ENCODE data around the gene MAG.
A peak's percentile ranks its signal among the peaks of the same experiment; 100 is the strongest.

Gene MAG

DNA sequence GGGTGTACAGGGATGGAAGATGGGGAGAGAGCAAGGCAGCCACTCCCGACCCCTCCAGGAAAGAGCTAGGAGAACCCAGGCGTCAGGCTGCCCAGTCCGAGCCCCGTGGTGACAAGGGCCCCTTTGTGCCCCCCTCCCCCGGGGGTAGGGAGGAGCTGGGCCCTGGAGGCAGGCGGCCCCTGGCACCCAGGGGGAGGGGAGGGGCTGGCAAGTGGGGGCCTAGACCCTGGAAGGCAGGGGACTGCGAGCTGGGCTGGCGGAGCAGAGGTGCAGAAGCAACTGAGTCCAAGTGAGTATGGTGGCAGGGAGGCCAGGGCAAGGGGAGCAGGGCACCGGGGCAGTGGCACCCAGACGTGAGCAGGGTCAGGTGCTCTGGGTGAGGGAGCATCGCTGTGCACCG lies at the start of gene MAG:
Gene MAG, plus strand, starts transcription at position 246 of the 400 bp plus-strand sequence. CDS start 3,248 bp downstream, outside the sequence.
- H3K36me3 ChIP-seq (ENCODE audit: control insufficient read depth, insufficient read depth, low read length): no peaks in the 10 kb centered on the region
- H3K4me1 ChIP-seq (ENCODE audit: control insufficient read depth, insufficient read depth, low read length): no peaks in the 10 kb centered on the region
- no peak within 1 kb of the TSS for H3K9ac ChIP-seq (ENCODE audit: low read length)
- H3K27me3 ChIP-seq (ENCODE audit: control insufficient read depth, insufficient read depth, low read length): peaks cover 4% of the 10 kb centered on the region
- no peak within 1 kb of the TSS for H3K4me3 ChIP-seq (ENCODE audit: low read length)
- no peak within 1 kb of the TSS for H3K27ac ChIP-seq (ENCODE audit: low read depth, low read length)

GRCh38 chr19:35246466-35247092 lies 45.4 kb upstream of the MAG start:
- H3K9ac ChIP-seq (ENCODE audit: low read length): no peak overlapping the region
- H3K27ac ChIP-seq (ENCODE audit: low read depth, low read length): no peak overlapping the region
- no peak overlapping the region for H3K4me3 ChIP-seq (ENCODE audit: low read length)
- no peaks in the 10 kb centered on the region for H3K36me3 ChIP-seq (ENCODE audit: control insufficient read depth, insufficient read depth, low read length)
- no peaks in the 10 kb centered on the region for H3K4me1 ChIP-seq (ENCODE audit: control insufficient read depth, insufficient read depth, low read length)
- H3K27me3 ChIP-seq (ENCODE audit: control insufficient read depth, insufficient read depth, low read length): peaks cover 7% of the 10 kb centered on the region

- H3K4me1 ChIP-seq (ENCODE audit: control insufficient read depth, insufficient read depth, low read length): no peaks in the 10 kb centered on the region
- no peaks in the 10 kb centered on the region for H3K36me3 ChIP-seq (ENCODE audit: control insufficient read depth, insufficient read depth, low read length)
- peaks cover 7% of the 10 kb centered on the region for H3K27me3 ChIP-seq (ENCODE audit: control insufficient read depth, insufficient read depth, low read length)
- no peak overlapping the region for H3K9ac ChIP-seq (ENCODE audit: low read length)
- no peak overlapping the region for H3K27ac ChIP-seq (ENCODE audit: low read depth, low read length)
- peak overlapping the region; percentile 79 for H3K4me3 ChIP-seq (ENCODE audit: low read length)
Measured at GRCh38 chr19:35247526-35248309, 44.2 kb upstream of the MAG start.

DNA sequence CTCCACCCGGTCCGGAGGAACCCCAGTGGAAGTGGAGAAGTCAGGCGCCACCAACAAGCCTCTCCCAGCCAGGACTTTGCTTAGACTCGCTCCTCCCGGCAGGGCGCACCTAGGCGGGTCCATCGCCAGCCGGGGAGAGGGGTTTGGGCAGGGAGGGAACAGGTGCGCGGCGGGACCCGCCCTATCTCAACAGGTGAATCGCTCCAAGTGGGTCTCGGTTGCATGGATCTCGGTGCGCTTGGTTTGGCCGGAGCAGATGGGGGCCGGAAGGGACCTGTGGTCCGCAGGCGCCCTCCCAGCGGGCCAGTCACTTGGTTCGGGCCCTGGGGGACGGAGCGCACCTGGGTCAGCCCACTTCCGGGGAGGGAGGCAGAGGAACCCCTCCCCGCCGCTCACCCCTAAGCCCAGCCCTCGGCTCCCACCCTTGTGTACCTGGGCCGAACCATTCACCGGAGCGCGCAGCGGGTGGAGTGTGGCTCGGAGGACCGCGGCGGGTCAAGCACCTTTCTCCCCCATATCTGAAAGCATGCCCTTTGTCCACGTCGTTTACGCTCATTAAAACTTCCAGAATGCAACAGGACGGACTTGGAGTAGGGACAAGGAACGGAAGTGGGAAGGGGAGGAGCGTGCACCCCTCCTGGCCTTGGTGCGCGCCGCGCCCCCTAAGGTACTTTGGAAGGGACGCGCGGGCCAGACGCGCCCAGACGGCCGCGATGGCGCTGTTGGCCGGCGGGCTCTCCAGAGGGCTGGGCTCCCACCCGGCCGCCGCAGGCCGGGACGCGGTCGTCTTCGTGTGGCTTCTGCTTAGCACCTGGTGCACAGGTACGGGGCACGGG lies 43.4 kb upstream of the MAG start, which contains the start of gene LSR:
Gene LSR, plus strand, starts transcription at position 693 of the 836 bp plus-strand sequence. Its CDS starts 21 bp downstream, at position 714.
- Histone ChIP-seq H3K27ac (ENCODE audit: low read depth, low read length) (no peak within 1 kb of the TSS), H3K36me3 (ENCODE audit: control insufficient read depth, insufficient read depth, low read length) (no peaks in the 10 kb centered on the region), H3K4me3 (ENCODE audit: low read length) (peak within 1 kb of the TSS; percentile 79), H3K4me1 (ENCODE audit: control insufficient read depth, insufficient read depth, low read length) (no peaks in the 10 kb centered on the region), H3K27me3 (ENCODE audit: control insufficient read depth, insufficient read depth, low read length) (peaks cover 7% of the 10 kb centered on the region), H3K9ac (ENCODE audit: low read length) (peak within 1 kb of the TSS; percentile 30)

- Histone ChIP-seq H3K9ac (ENCODE audit: low read length) (no peak overlapping the region), H3K27ac (ENCODE audit: low read depth, low read length) (no peak overlapping the region), H3K36me3 (ENCODE audit: control insufficient read depth, insufficient read depth, low read length) (no peaks in the 10 kb centered on the region)
Measured at GRCh38 chr19:35249146-35249847, 42.7 kb upstream of the MAG start.

GRCh38 chr19:35249848-35250711 lies 41.9 kb upstream of the MAG start:
- H3K4me3 ChIP-seq (ENCODE audit: low read length): peak overlapping the region; percentile 79
- no peaks in the 10 kb centered on the region for H3K4me1 ChIP-seq (ENCODE audit: control insufficient read depth, insufficient read depth, low read length)
- no peak overlapping the region for H3K9ac ChIP-seq (ENCODE audit: low read length)
- H3K36me3 ChIP-seq (ENCODE audit: control insufficient read depth, insufficient read depth, low read length): no peaks in the 10 kb centered on the region
- H3K27me3 ChIP-seq (ENCODE audit: control insufficient read depth, insufficient read depth, low read length): peaks cover 7% of the 10 kb centered on the region
- H3K27ac ChIP-seq (ENCODE audit: low read depth, low read length): no peak overlapping the region

More at GRCh38 chr19:35249146-35249847, 42.7 kb upstream of the MAG start:
- Histone ChIP-seq H3K4me3 (ENCODE audit: low read length) (peak overlapping the region; percentile 79), H3K4me1 (ENCODE audit: control insufficient read depth, insufficient read depth, low read length) (no peaks in the 10 kb centered on the region), H3K27me3 (ENCODE audit: control insufficient read depth, insufficient read depth, low read length) (peaks cover 7% of the 10 kb centered on the region)

DNA sequence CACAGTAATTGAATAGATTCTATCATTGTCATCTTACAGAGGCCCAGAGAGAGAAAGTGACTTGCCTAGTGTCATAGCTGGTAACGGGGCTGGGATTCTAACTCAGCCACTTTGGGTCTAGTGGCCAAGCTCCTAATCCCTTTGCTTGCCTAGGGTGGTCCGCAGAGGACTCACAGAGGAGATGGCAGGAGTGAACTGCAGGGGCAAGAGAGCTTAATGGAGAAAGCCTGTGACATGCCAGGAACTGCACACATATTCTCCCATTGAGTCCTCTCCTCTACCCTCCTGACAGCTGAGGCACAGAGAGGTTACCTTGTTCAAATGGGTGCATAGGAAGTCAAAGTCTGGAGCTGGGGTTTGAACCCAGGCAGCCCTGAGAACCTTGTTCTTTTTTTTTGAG lies 40.5 kb upstream of the MAG start:
- H3K27ac ChIP-seq (ENCODE audit: low read depth, low read length): no peak overlapping the region
- peaks cover 7% of the 10 kb centered on the region for H3K27me3 ChIP-seq (ENCODE audit: control insufficient read depth, insufficient read depth, low read length)
- H3K4me3 ChIP-seq (ENCODE audit: low read length): no peak overlapping the region
- H3K9ac ChIP-seq (ENCODE audit: low read length): no peak overlapping the region
- H3K4me1 ChIP-seq (ENCODE audit: control insufficient read depth, insufficient read depth, low read length): no peaks in the 10 kb centered on the region
- H3K36me3 ChIP-seq (ENCODE audit: control insufficient read depth, insufficient read depth, low read length): no peaks in the 10 kb centered on the region

DNA sequence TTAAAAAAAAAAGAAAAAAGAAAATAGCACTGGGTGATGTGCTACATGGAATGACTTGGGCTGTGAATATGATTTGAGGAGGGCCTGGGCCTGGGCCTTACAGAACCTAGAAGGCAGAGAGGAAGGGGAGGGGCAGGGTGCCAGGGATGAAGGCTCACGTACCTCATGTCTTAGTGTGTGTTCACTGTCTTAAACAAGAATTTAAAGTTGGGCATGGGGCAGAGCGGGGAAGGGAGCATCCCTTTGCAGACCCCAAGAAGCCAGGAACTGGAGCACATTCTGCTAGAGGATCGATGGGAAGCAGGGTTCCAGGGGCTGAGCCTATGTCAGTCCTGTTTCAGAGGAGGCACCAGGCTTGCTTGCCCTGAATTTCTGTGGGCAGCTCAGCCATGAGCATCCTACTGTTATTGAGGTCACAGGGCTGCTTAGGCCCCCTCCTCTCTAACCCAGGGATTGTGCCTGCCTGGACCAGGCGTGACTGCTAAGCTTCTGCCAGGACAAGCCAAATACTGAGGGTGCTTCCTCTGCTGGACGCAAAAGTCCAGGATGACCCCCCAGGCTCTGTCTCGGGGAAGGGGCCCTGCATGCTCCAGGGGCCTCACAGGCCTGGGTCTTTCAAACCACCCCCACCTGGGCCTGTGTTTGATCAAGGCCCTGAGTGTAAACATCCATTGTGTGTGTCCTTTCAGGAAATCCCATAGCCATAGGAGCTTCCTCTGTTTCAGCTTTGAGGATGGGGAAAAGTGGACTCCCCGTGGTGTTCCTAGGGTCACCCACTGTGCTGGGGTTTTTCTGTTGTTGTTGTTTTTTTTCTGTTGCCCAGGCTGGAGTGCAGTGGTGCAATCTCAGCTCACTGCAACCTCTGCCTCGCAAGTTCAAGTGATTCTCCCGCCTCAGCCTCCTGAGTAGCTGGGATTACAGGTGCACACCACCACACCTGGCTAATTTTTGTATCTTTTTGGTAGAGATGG lies 38.4 kb upstream of the MAG start:
- no peak overlapping the region for H3K4me3 ChIP-seq (ENCODE audit: low read length)
- no peaks in the 10 kb centered on the region for H3K36me3 ChIP-seq (ENCODE audit: control insufficient read depth, insufficient read depth, low read length)
- no peak overlapping the region for H3K9ac ChIP-seq (ENCODE audit: low read length)
- H3K27me3 ChIP-seq (ENCODE audit: control insufficient read depth, insufficient read depth, low read length): peaks cover 3% of the 10 kb centered on the region
- H3K4me1 ChIP-seq (ENCODE audit: control insufficient read depth, insufficient read depth, low read length): no peaks in the 10 kb centered on the region
- no peak overlapping the region for H3K27ac ChIP-seq (ENCODE audit: low read depth, low read length)

DNA sequence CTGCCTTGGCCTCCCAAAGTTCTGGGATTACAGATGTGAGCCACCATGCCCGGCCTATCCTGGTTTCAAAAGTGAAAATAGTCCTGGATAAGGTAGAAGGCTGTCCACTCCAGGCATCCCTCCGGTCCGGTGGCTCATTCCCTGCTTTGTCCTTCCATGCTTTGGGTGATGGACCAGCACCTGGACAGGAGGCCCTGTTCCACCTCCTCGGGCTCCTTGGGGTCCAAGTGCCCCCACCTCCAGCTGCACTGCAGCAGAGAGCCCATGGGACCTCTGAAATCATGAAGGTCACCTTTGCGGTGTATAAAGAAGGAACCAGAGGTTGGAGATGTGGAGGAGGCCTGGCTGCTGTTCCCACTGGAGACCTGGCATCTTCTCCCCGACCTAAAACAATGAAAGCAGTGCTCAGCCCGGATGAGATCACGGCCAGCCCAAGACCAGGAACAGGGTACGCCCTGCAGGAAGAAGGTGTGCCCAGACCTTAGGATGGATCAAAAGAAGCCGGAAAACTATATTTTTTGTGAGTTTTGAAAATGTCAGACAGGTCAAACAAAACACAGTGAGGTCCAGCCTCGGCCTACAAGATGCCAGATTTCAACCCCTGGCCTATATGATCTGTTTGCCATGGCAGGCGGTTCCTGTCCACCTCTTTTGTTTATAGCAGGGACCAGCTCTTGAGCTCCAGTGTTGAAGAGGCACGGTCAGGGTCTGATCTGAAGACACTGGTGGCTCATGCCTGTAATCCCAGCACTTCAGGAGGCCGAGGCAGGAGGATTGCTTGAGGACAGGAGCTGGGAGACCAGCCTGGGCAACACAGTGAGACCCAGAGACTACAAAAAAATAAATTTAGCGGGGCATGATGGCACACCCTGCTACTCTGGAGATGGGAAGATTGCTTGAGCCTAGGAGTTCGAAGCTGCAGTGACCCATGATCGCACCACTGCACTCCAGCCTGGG lies 37.3 kb upstream of the MAG start:
- H3K4me1 ChIP-seq (ENCODE audit: control insufficient read depth, insufficient read depth, low read length): no peaks in the 10 kb centered on the region
- no peak overlapping the region for H3K27ac ChIP-seq (ENCODE audit: low read depth, low read length)
- no peak overlapping the region for H3K9ac ChIP-seq (ENCODE audit: low read length)
- H3K4me3 ChIP-seq (ENCODE audit: low read length): no peak overlapping the region
- no peaks in the 10 kb centered on the region for H3K27me3 ChIP-seq (ENCODE audit: control insufficient read depth, insufficient read depth, low read length)
- no peaks in the 10 kb centered on the region for H3K36me3 ChIP-seq (ENCODE audit: control insufficient read depth, insufficient read depth, low read length)

DNA sequence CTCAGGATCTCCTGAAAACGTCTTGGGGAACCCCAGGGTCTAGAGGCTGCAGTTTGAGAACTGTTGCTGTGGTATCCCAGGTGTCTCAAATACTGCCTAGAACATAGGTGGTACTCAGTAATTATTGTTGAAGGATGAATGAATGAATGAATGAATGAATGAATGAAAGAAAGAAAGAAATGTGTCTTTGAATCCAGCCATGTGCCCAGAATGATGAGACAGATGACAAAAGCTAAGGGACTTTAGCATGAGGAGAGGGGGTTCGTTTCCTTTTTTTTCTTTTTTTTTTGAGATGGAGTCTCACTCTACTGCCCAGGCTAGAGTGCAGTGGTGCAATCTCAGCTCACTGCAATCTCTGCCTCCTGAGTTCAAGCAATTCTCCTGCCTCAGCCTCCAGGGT lies 35.4 kb upstream of the MAG start:
- H3K36me3 ChIP-seq (ENCODE audit: control insufficient read depth, insufficient read depth, low read length): no peaks in the 10 kb centered on the region

More for the DNA sequence above, 35.4 kb upstream of the MAG start:
- Histone ChIP-seq H3K27me3 (ENCODE audit: control insufficient read depth, insufficient read depth, low read length) (no peaks in the 10 kb centered on the region), H3K27ac (ENCODE audit: low read depth, low read length) (no peak overlapping the region), H3K9ac (ENCODE audit: low read length) (no peak overlapping the region), H3K4me1 (ENCODE audit: control insufficient read depth, insufficient read depth, low read length) (no peaks in the 10 kb centered on the region), H3K4me3 (ENCODE audit: low read length) (no peak overlapping the region)
